Endothelial cell of umbilical vein (primary cell): ENCODE data around the gene SEZ6L. TPM values are rescaled to one million over a fixed set of nuclear protein-coding genes. Genes with fewer than 3 reads are reported as not detected.

Experiments used
- BruUV-seq: library from RNA; stranded (reverse); fragments of 400-500 nt; replicated peaks from 2 replicates; lab custom pipeline; 2021; lab: Mats Ljungman, UMichigan
- CTCF ChIA-PET: fragments of 300-600, 350-600 bp; sonication (Branson Sonifier 250); formaldehyde crosslinking; loops from one replicate; lab custom pipeline; 2021; ENCODE audit warnings: antibody characterized with exemption, inconsistent platforms; lab: Charles Lee
- POLR2A ChIA-PET: fragments of 300-600, 350-600 bp; sonication (Branson Sonifier 250); formaldehyde crosslinking; loops from one replicate; lab custom pipeline; 2021; ENCODE audit warnings: antibody characterized with exemption, inconsistent platforms; lab: Charles Lee
- DNase-seq: peaks from one replicate; pipeline ENCODE4 v3.0.0-alpha.2; 2011; ENCODE audit warnings: low read depth, low spot score
- FAIRE-seq: peaks from 2 replicates; lab custom pipeline; 2011; peaks lifted over from hg19 to GRCh38; lab: Jason Lieb, UNC
- H2AFZ ChIP-seq: 2 replicates; pipeline ENCODE4 v1.6.0; 2012; ENCODE audit warnings: low read depth, low read length, control low read depth, inconsistent platforms
- H3K27ac ChIP-seq: 2 replicates; pipeline ENCODE4 v1.5.1; 2011; ENCODE audit warnings: low read depth, mild to moderate bottlenecking, control low read depth, low read length, moderate library complexity; ENCODE audit not compliant: insufficient read depth
- H3K27me3 ChIP-seq, 2 experiments: 2 replicates each; pipeline versions ENCODE4 v1.6.0 to v1.6.1; 2011; ENCODE audit warnings: low read length in 2 of 2, mixed read lengths in 1 of 2; ENCODE audit not compliant: control insufficient read depth in 2 of 2, insufficient read depth in 2 of 2
- H3K36me3 ChIP-seq, 2 experiments: 2 replicates in 1 of 2; 3 replicates in 1 of 2; pipeline ENCODE4 v1.5.1; 2011; ENCODE audit warnings: low read length in 2 of 2, mild to moderate bottlenecking in 1 of 2, moderate library complexity in 1 of 2; ENCODE audit not compliant: control insufficient read depth in 2 of 2, insufficient read depth in 2 of 2; ENCODE audit errors: extremely low read depth in 1 of 2
- H3K4me1 ChIP-seq: 3 replicates; pipeline ENCODE4 v1.5.1; 2011; ENCODE audit warnings: mild to moderate bottlenecking, low read length; ENCODE audit not compliant: control insufficient read depth, insufficient read depth; ENCODE audit errors: extremely low read depth
- H3K4me2 ChIP-seq: 2 replicates; pipeline ENCODE4 v1.6.1; 2011; ENCODE audit warnings: low read length, control low read depth, mixed read lengths; ENCODE audit not compliant: insufficient read depth
- H3K4me3 ChIP-seq, 3 experiments: fragments of 200-600 bp in 1 of 3; sonication (generic), shearing (Covaris generic) in 1 of 3; replicated peaks in 1 of 3; 2 replicates each; pipeline ENCODE4 v1.5.1; 2011 to 2016; ENCODE audit warnings: control low read depth in 3 of 3, low read length in 3 of 3, mild to moderate bottlenecking in 2 of 3, inconsistent platforms in 1 of 3, low read depth in 1 of 3, moderate library complexity in 1 of 3; ENCODE audit not compliant: insufficient read depth in 1 of 3
- H3K79me2 ChIP-seq: 2 replicates; pipeline ENCODE4 v1.6.0; 2012; ENCODE audit warnings: low read length, inconsistent platforms; ENCODE audit not compliant: control insufficient read depth, insufficient read depth
- H3K9ac ChIP-seq: replicated peaks from 2 replicates; pipeline ENCODE3; 2011; ENCODE audit warnings: low read length, control low read depth; ENCODE audit not compliant: insufficient read depth; ENCODE audit errors: extremely low read depth
- H3K9me1 ChIP-seq: replicated peaks from 3 replicates; pipeline ENCODE4 v1.6.0; 2011; ENCODE audit warnings: mild to moderate bottlenecking, low read length; ENCODE audit not compliant: control insufficient read depth, insufficient read depth; ENCODE audit errors: extremely low read depth
- H3K9me3 ChIP-seq: replicated peaks from 2 replicates; pipeline ENCODE4 v1.5.1; 2012; ENCODE audit warnings: low read length, inconsistent platforms; ENCODE audit not compliant: control insufficient read depth, insufficient read depth
- H4K20me1 ChIP-seq: replicated peaks from 2 replicates; pipeline ENCODE3; 2011; ENCODE audit warnings: mild to moderate bottlenecking, low read length; ENCODE audit not compliant: control insufficient read depth, insufficient read depth; ENCODE audit errors: extremely low read depth
- CTCF ChIP-seq, 2 donors: IDR thresholded peaks; 1 replicate in 1 of 2; 2 replicates in 1 of 2; pipeline ENCODE4 v1.5.1; 2011; ENCODE audit warnings: low read length in 2 of 2, mild to moderate bottlenecking in 2 of 2, moderate library complexity in 2 of 2, control low read depth in 1 of 2, inconsistent platforms in 1 of 2, low read depth in 1 of 2; ENCODE audit not compliant: insufficient read depth in 1 of 2; ENCODE audit errors: extremely low read depth in 1 of 2
- EZH2 ChIP-seq: IDR thresholded peaks from 2 replicates; pipeline ENCODE4 v1.6.1; 2012; ENCODE audit warnings: borderline replicate concordance, low read depth, mild to moderate bottlenecking, moderate library complexity, low read length, inconsistent platforms; ENCODE audit not compliant: severe bottlenecking
- FOS ChIP-seq: IDR thresholded peaks from 2 replicates; pipeline ENCODE4 v1.6.1; 2011; ENCODE audit warnings: mild to moderate bottlenecking, low read length, moderate library complexity, borderline replicate concordance; ENCODE audit not compliant: insufficient read depth
- GATA2 ChIP-seq: IDR thresholded peaks from 2 replicates; pipeline ENCODE4 v1.7.0; 2011; ENCODE audit warnings: low read depth, mild to moderate bottlenecking, moderate library complexity, mixed read lengths, low read length; ENCODE audit not compliant: insufficient read length, insufficient read depth
- MYC ChIP-seq: IDR thresholded peaks from one replicate; pipeline ENCODE4 v1.6.1; 2011; ENCODE audit warnings: mild to moderate bottlenecking, low read depth, low read length
- POLR2A ChIP-seq: IDR thresholded peaks from 2 replicates; pipeline ENCODE4 v1.6.1; 2012; ENCODE audit warnings: low read depth, mild to moderate bottlenecking, control low read depth, low read length
- POLR2AphosphoS5 ChIP-seq: IDR thresholded peaks from 2 replicates; pipeline ENCODE4 v1.6.1; 2012; ENCODE audit warnings: low read depth, mild to moderate bottlenecking, control low read depth, low read length, moderate library complexity; ENCODE audit not compliant: insufficient read depth
- dilution Hi-C: fragments of 300-500 bp; cut with MboI; formaldehyde crosslinking; loops from one replicate; pipeline ENCODE4 v1.15.0; 2019; ENCODE audit warnings: low sequenced_read_pairs; ENCODE audit not compliant: extremely low pct_ligation_motif_present
- intact Hi-C: fragments of 100-400 bp; cut with micrococcal nuclease; formaldehyde crosslinking; loops from one replicate; pipeline ENCODE4 v1.10.0; 2022
- polyA plus RNA-seq, 4 experiments: library from polyadenylated mRNA; depleted of rRNA in 3 of 4; stranded (reverse) in 3 of 4; unstranded in 1 of 4; fragments of >200 nt; gene quantifications; 2 replicates each; pipeline versions ENCODE4 v1.2.1 to v1.2.3, GENCODE V29; 2011 to 2012; ENCODE audit warnings: missing spikeins in 1 of 4
- total RNA-seq: library from RNA; stranded (reverse); gene quantifications from 2 replicates; pipeline ENCODE4 v1.2.3, GENCODE V29; 2021
- TF ChIP-seq, protein P1 (sequence below): IDR thresholded peaks from 2 replicates; pipeline ENCODE4 v1.6.1; 2011; ENCODE audit not compliant: insufficient read depth, insufficient read length

The SEZ6L gene
- total and polyA plus RNA-seq, 2 donors (not counting 3 experiments of a cell fraction or from before 2014, with no cell fraction given): not detected

- Histone ChIP-seq H3K9me1 (no peaks in the 10 kb centered on the region), H2AFZ (no peak overlapping the region)
- dilution Hi-C loops: no loop called here
These were observed 102.2 kb downstream of the SEZ6L start for GRCh38 chr22:26271427-26271826.

More at GRCh38 chr22:26271427-26271826, 102.2 kb downstream of the SEZ6L start:
- Histone ChIP-seq H3K27ac (no peak overlapping the region), H3K27me3 (no peaks in the 10 kb centered on the region), H3K79me2 (no peaks in the 10 kb centered on the region), H3K9ac (no peak overlapping the region), H4K20me1 (no peaks in the 10 kb centered on the region), H3K4me3 (no peak overlapping the region), H3K9me3 (no peaks in the 10 kb centered on the region), H3K36me3 (no peaks in the 10 kb centered on the region), H3K4me2 (no peak overlapping the region), H3K4me1 (no peaks in the 10 kb centered on the region)
- no peak for DNase-seq
- intact Hi-C loops: no loop called here
- no TSS peak for BruUV-seq
- TF ChIP-seq POLR2A (no peak), MYC (no peak), GATA2 (no peak), EZH2 (no peak), CTCF (IDR thresholded peaks at IDR 0.05; ENCODE audit: extremely low read depth in 1 of 2, insufficient read depth in 1 of 2, low read depth in 1 of 2, low read length in 2 of 2) (no peak), FOS (no peak), POLR2AphosphoS5 (no peak)
- TF ChIP-seq, protein P1, sequence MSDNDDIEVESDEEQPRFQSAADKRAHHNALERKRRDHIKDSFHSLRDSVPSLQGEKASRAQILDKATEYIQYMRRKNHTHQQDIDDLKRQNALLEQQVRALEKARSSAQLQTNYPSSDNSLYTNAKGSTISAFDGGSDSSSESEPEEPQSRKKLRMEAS: no peak
- CTCF ChIA-PET: no interaction called here
- FAIRE-seq: no peak
- POLR2A ChIA-PET: no interaction called here
